DMS79 (cell line): ENCODE measurements around the gene GOLGA6L10.
"Not testable (repeated sequence)": the region's sequence is repeated elsewhere in the genome, so short reads cannot be mapped to it uniquely, and the experiment has no call there.

Experiments
- DNase-seq: peaks from one replicate; lab custom pipeline; 2025; lab: John Stamatoyannopoulos, UW

GOLGA6L10 gene

GRCh38 chr15:82343851-82344250 is 5.4 kb downstream of the GOLGA6L10 start:
- not testable (repeated sequence) for DNase-seq

- not testable (repeated sequence) for DNase-seq
These were observed 6.5 kb downstream of the GOLGA6L10 start for GRCh38 chr15:82342632-82343374.

- not testable (repeated sequence) for DNase-seq
These were observed 10.7 kb downstream of the GOLGA6L10 start for GRCh38 chr15:82338573-82338972.

- not testable (repeated sequence) for DNase-seq
These were observed 11.2 kb downstream of the GOLGA6L10 start for GRCh38 chr15:82338053-82338452.

GRCh38 chr15:82337051-82337450 is 12.2 kb downstream of the GOLGA6L10 start:
- DNase-seq: not testable (repeated sequence)

GRCh38 chr15:82336180-82336647 is 13.1 kb downstream of the GOLGA6L10 start:
- DNase-seq: not testable (repeated sequence)

- DNase-seq: not testable (repeated sequence)
These were observed 14.3 kb downstream of the GOLGA6L10 start for GRCh38 chr15:82335006-82335405.

- not testable (repeated sequence) for DNase-seq
These were observed 14.7 kb downstream of the GOLGA6L10 start for GRCh38 chr15:82334554-82334932.

GRCh38 chr15:82333603-82334553 is 15.4 kb downstream of the GOLGA6L10 start:
- DNase-seq: not testable (repeated sequence)

GRCh38 chr15:82332711-82333602 is 16.3 kb downstream of the GOLGA6L10 start:
- not testable (repeated sequence) for DNase-seq

GRCh38 chr15:82331576-82332304 is 17.5 kb downstream of the GOLGA6L10 start:
- not testable (repeated sequence) for DNase-seq

- not testable (repeated sequence) for DNase-seq
These were observed 18.4 kb downstream of the GOLGA6L10 start for GRCh38 chr15:82330921-82331320.

GRCh38 chr15:82329039-82329438 is 20.2 kb downstream of the GOLGA6L10 start:
- DNase-seq: not testable (repeated sequence)

- DNase-seq: not testable (repeated sequence)
These were observed 21.9 kb downstream of the GOLGA6L10 start for GRCh38 chr15:82327372-82327771.

GRCh38 chr15:82326896-82327295 is 22.4 kb downstream of the GOLGA6L10 start:
- not testable (repeated sequence) for DNase-seq

GRCh38 chr15:82325646-82326045 is 23.6 kb downstream of the GOLGA6L10 start:
- DNase-seq: not testable (repeated sequence)

- not testable (repeated sequence) for DNase-seq
These were observed 24.4 kb downstream of the GOLGA6L10 start for GRCh38 chr15:82324831-82325230.

- not testable (repeated sequence) for DNase-seq
These were observed 26.8 kb downstream of the GOLGA6L10 start for GRCh38 chr15:82322488-82322887.

- not testable (repeated sequence) for DNase-seq
These were observed 28.4 kb downstream of the GOLGA6L10 start for GRCh38 chr15:82320861-82321260.

- DNase-seq: not testable (repeated sequence)
These were observed 29.6 kb downstream of the GOLGA6L10 start for GRCh38 chr15:82319522-82320278.
